ENCODE measurements around the gene LUC7L3.

DNA sequence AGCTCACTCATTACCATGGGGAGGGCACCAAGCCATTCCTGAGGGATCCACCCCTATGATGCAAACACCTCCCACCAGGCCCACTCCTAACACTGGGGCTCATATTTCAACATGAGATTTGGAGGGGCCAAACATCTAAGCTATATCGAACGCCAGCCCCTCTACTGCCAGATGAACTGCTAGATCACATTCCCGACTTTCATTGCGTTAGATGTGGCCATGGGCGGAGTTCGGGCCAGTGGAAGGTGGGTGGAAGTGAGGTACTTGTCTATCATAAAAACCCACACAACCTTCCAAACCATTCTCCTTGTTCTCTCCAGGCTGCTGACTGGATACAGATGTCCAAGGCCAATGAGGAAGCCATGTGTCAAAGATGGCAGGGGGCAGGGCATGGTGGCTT lies 75.0 kb downstream of the LUC7L3 start:
- TF ChIP-seq POLR2A (IDR thresholded peaks at IDR 0.05; ENCODE audit: low read length) (no peak), GATA1 (IDR thresholded peaks at IDR 0.05; ENCODE audit: low read depth, low read length) (no peak)

Measured in erythroblast (primary cell).